ENCODE measurements around the gene KLK4.

DNA sequence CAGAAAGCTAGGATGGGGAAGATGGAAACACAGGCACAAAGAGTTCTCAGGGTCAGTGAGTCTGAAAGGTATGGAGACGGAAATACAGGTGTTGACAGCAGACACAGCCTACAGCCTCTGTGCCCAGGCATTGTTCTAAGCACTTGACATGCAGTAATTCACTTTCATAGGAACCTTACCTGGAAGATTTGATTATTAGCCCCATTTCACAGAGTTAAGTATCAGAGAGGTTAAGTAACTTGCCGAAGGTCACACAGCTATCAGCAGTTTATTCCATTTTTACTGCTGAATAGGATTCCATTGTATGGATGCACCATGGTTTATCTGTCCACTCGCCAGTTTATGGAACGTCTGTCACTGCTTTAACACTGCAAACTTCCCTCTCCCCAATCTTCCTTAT, 13.2 kb downstream of the KLK4 start:
- TF ChIP-seq, protein P1, sequence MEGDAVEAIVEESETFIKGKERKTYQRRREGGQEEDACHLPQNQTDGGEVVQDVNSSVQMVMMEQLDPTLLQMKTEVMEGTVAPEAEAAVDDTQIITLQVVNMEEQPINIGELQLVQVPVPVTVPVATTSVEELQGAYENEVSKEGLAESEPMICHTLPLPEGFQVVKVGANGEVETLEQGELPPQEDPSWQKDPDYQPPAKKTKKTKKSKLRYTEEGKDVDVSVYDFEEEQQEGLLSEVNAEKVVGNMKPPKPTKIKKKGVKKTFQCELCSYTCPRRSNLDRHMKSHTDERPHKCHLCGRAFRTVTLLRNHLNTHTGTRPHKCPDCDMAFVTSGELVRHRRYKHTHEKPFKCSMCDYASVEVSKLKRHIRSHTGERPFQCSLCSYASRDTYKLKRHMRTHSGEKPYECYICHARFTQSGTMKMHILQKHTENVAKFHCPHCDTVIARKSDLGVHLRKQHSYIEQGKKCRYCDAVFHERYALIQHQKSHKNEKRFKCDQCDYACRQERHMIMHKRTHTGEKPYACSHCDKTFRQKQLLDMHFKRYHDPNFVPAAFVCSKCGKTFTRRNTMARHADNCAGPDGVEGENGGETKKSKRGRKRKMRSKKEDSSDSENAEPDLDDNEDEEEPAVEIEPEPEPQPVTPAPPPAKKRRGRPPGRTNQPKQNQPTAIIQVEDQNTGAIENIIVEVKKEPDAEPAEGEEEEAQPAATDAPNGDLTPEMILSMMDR (IDR thresholded peaks at IDR 0.05; ENCODE audit: insufficient read depth, low read length) = no peak
- no peak for TF ChIP-seq GABPA (IDR thresholded peaks at IDR 0.05; ENCODE audit: low read depth)
- TF ChIP-seq, protein P2, sequence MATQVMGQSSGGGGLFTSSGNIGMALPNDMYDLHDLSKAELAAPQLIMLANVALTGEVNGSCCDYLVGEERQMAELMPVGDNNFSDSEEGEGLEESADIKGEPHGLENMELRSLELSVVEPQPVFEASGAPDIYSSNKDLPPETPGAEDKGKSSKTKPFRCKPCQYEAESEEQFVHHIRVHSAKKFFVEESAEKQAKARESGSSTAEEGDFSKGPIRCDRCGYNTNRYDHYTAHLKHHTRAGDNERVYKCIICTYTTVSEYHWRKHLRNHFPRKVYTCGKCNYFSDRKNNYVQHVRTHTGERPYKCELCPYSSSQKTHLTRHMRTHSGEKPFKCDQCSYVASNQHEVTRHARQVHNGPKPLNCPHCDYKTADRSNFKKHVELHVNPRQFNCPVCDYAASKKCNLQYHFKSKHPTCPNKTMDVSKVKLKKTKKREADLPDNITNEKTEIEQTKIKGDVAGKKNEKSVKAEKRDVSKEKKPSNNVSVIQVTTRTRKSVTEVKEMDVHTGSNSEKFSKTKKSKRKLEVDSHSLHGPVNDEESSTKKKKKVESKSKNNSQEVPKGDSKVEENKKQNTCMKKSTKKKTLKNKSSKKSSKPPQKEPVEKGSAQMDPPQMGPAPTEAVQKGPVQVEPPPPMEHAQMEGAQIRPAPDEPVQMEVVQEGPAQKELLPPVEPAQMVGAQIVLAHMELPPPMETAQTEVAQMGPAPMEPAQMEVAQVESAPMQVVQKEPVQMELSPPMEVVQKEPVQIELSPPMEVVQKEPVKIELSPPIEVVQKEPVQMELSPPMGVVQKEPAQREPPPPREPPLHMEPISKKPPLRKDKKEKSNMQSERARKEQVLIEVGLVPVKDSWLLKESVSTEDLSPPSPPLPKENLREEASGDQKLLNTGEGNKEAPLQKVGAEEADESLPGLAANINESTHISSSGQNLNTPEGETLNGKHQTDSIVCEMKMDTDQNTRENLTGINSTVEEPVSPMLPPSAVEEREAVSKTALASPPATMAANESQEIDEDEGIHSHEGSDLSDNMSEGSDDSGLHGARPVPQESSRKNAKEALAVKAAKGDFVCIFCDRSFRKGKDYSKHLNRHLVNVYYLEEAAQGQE (IDR thresholded peaks at IDR 0.05; ENCODE audit: insufficient replicate concordance, low read depth) = no peak
- TF ChIP-seq POLR2AphosphoS5 (IDR thresholded peaks at IDR 0.05; ENCODE audit: low read depth) = no peak

Data from HL-60 (cell line).